Measurements from ENCODE around the gene SNAPC2.
A peak's percentile ranks its signal among the peaks of the same experiment; 100 is the strongest.
"Not testable (repeated sequence)": the region's sequence is repeated elsewhere in the genome, so short reads cannot be mapped to it uniquely, and the experiment has no call there.

The SNAPC2 gene

DNA sequence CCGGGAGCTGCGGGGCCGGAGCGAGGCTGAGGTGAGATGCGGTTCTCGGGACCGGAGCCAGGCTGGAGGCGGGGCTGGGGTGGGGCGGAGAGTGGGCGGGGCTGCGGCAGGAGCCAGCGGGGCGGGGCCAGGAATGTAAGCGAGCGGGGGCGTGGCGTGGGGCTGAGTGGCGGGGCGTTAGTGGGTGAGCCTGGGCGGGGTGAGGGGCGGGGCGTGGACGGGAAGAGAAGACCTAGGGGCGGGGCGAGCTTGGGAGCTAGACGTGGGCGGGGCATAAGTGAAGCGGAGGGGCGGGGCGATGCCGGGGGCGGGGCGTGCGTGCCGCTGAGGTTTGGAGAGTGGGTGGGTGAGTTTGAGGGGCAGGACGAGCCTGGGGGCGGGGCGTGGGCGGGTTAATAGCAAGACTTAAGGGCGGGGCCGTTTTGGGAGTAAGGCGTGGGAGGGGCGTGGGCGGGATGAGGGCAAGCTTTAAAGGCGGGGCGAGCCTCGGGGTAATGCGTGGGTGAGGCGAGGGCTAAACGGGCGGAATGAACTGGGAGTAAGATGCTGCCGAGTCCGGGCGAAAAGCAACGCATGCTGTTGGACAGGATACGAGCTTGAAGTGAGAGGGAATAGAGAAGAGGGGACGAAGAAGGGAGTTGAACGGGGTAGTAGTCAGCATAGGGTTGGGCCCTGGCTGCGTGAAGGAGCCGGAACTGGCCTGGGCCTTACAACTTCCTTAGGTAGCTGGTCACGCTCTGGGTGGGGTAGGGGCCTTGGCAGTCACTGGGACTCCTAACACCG, 572 bp downstream of the SNAPC2 start:
- FAIRE-seq, result peak; percentile 99
- peak; percentile 84 for DNase-seq (ENCODE audit: insufficient read length, low spot score)

DNA sequence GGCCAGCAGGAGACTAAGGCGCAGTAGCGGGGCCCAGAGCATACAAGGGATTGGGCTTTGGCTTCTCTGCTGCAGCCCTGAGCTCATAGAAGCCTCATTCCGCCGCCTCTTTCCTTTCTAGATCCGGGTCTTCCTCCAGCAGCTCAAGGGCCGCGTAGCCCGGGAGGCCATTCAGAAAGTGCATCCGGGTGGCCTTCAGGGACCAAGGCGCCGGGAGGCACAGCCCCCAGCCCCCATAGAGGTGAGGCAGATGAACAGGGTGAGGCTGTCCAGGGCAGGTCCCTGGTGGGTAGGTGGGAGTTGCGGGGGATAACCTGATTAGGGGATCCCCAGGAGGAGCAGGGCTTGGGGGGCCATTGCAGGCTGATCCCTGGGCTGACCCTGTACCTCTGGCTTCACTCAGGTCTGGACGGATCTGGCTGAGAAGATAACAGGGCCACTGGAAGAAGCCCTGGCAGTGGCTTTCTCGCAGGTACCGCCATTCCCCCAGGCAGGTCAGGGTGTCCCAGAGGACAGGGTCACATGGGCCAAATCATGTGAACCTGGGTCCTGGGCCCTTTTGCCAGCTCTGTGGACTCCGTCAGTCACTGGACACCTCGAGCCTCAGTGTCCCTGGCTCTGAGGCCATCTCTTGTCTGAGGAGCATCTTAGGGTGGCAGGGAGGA, 1.3 kb downstream of the SNAPC2 start:
- FAIRE-seq, result no peak
- no peak for DNase-seq (ENCODE audit: insufficient read length, low spot score)

DNA sequence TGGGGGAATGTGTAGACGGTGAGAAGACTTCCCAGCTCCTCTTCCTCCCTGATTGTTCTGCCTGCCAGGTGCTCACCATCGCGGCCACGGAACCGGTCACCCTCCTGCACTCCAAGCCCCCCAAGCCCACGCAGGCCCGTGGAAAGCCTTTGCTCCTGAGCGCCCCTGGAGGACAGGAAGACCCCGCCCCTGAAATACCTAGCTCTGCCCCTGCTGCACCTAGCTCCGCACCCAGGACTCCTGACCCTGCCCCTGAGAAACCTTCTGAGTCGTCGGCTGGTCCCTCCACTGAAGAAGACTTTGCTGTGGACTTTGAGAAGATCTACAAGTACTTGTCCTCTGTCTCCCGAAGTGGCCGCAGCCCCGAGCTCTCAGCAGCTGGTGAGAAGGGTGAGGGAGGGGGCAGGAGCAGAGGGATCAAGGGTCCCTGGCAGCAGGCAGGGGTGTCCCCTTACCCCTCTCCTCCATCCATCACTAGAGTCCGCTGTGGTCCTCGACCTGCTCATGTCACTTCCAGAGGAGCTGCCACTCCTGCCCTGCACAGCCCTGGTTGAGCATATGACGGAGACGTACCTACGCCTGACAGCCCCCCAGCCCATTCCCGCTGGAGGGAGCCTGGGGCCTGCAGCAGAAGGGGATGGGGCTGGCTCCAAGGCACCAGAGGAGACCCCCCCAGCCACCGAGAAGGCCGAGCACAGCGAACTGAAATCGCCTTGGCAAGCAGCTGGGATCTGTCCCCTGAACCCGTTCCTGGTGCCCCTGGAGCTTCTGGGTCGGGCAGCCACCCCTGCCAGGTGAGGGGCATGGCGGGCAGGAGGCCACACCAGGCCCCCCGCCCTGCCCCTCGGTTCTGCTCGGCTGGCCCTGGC, 2.1 kb downstream of the SNAPC2 start:
- DNase-seq (ENCODE audit: insufficient read length, low spot score) (no peak), FAIRE-seq (no peak)

DNA sequence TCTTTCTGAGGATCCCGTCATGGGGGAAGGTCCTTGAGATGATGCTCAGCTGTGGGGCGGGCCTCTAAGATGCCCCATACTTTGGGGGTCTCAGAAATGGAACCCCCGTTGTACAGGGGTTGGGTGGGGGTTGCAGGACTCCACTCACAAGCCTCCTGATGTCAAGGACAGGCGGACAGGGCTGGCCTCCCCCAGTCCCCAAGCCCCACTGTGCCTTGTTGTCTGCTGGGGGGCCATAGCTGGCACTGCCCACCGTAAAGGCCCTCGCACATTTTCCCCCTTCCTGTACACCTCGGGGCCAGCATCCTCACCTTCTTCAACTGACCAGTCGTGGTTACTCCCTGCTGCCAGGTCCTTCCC, 2.7 kb downstream of the SNAPC2 start:
- DNase-seq (ENCODE audit: insufficient read length, low spot score), result no peak
- no peak for FAIRE-seq

DNA sequence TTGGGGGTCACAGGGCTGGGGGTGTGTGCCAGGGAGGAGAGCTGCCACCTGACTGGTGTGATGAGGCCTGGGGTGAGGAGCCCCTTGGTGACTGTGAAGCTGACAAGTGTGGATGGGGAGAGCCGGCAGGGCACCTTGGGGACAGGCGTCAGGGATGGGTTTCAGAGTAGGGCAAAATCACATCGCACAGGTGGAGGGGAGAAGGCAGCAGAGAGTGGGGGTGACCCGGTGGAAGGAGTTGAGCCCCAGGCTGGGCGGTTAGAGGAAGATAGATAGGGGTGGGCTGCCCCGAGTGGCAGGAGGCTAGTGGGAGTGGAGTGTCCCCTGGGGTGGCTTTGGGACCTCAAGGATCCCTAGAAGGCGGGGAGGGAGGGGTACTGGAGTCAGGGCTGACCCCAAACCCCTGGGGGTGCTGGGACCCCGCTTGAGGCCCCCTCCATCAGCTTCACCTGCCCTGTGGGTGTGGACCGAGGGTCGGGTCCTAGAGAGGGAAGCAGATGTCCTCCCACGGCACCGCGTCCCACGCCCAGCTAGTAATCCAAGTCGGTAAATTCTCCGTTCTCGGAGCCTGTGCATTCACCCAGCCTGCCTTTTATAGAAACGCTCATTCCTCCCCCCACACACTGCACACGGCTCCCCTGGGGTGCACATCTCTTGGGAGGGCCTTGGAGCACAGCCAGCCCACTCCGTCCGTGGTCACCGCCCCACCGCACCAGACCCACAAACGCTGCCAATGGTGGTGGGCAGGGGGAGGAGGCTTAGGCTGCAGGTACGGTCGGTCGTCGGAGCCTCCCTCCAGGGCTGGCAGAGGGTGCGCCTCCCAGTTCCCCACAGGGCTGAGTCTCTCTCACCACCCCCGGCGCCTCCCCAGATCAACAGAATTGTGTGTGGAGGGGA, 3.4 kb downstream of the SNAPC2 start:
- FAIRE-seq (no peak), DNase-seq (ENCODE audit: insufficient read length, low spot score) (no peak)

DNA sequence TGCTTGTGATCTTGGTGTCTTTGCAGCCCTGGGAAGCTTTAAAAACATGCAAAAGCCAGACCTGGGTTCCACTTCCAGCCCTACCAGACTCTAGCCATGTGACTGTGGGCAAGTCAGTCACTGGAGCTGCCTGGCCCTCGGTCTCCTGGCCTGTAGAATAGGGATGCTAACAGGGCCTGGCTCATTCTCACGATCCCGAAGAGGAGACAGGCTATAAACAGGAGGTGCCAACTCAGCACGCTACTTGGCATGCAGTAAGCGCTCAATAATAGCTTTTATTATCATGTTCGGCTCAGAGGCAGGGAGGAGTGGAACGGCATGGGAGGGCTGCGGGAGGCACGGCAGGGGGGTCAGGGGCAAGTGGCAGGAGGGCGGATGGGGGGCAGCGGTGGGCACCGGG, 4.1 kb downstream of the SNAPC2 start:
- FAIRE-seq (no peak), DNase-seq (ENCODE audit: insufficient read length, low spot score) (no peak)

DNA sequence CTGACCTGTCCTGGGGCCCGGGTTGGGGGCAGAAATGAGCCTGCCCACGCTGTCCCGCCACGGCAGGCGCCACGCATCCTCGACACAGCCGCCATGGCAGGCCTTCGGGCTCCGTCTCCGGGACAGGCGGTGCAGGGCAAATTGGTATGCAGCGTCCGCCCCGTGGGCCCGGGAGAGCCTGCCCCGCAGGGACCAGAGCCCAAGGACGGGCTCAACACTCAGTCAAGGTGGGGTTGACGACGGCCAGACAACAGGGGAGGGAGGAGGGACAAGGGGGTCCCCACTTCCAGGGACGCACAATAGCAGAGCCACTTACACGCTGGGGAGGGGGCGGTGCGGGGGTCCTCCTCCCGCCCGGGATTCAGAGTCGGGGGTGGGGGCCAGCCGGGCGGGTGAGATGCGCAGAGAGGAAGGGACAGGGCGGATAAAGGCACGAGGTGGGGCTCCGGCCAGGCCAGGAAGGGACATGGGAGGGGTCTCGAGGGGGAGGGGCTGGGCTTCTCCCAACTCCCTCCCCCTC, 4.6 kb downstream of the SNAPC2 start:
- no peak for FAIRE-seq
- DNase-seq (ENCODE audit: insufficient read length, low spot score), result no peak

DNA sequence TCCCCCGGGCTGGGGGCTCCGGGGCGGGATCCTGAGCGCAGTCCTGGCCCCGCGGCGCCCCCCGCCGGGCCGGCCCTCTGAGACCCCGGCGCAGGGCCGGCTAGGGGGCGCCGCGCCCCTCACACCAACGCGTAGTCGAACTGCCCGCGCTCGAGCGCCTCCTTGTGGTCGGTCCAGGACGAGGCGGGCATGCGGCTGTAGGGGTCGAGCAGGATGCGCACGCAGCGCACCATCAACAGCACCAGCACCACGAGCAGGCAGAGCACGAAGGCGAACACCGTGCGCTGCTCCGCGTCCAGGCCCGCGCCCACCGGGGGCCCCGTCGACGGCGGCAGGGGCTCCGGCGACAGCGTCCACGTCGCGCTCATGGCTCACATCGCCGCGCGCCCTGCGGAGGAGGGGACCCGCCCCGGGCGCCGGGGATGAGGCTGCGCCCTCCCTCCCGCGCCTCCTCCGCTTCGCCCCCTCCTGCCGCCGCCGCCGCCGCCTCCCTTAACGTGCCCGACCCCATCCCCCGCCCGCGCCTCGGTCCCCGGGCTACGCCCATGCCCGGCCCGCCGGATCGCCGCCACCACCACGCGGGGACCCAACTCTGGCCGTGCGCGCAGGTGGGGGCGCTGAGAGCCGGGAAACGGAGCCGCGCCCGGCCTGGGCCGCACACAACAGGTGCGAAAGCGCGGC, 5.2 kb downstream of the SNAPC2 start:
- peak; percentile 56 for FAIRE-seq
- DNase-seq (ENCODE audit: insufficient read length, low spot score), result peak; percentile 95

DNA sequence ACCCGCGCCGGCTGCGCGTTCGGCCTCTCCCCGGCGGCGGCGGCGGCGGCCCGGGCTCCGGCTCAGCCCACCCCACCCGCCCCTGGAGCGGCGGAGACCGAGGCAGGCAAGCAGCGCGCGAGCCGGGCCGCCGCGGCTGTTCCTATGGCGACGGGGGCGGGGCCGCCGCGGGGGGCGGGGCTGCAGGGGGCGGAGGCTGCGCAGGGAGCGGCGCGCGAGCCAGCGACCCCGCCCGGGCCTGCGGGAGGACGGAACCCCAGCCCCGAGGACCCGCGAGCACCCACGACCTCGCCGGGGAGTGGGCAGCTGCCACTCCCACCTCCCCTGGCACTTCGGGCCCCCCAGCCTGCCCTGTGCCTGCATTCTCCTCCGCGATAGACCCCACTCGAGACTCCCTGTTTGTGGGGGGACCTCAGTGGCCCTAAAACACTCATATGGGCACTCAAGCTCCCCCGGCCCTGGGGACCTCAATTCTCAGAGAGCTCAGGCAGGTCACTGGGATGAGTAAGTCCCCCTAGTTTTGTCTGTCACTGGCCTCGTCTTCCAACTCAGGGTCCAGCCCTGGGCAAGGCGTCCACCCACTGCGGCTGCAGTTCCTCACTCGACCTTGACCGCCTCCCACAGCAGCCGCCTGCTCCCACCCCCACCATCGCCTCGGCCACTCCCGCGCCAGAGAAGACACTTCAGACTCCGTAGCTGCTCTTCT, 6.0 kb downstream of the SNAPC2 start, which contains the start of gene CTXN1:
Gene CTXN1 (minus strand): TSS at position 115 of the 706 bp plus-strand sequence. CDS start 597 bp downstream, outside the sequence.
- no peak for FAIRE-seq
- peak; percentile 87 for DNase-seq (ENCODE audit: insufficient read length, low spot score)

DNA sequence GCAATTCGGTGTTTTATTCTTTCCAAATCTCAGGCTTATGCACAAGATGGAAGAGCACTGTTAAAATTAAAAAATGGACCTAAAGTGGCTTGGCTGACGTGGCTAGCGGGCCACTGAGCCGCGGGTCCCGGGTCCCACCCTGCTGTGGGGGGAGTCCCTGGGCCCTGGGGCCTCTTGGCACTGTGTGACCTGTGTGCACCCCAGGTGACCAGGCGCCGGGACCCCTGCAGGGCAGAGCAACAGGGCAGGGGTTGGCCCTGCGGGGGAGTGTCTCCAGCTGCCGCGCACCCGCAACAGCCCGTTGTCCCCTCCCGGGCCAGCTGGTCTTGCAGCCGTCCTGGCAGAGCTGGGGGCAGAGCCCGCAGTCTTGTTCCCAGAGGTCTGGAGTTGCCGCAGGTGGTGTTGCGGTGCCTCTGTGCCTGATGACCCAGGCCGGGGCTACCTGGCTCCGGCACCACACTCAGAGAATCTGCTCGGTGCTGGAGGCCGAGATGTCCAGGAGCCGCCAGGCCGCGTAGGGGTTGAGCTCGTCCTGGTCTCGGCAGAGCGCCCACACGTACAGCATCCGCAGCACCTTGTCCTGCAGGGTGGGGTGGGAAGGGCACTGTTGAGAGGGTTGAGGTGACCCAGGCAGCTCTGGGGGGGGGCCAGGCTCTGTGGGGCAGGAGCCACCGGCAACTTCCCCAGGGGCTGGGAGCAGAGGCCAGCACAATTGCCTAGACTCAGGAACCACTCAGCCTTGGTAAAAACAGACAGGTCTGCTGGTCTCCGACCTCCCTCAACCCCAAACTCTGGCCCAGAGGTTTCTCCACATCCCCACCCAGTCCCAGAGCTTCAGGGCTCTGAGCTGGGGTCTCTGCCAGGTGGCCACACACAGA, 6.8 kb downstream of the SNAPC2 start:
- DNase-seq (ENCODE audit: insufficient read length, low spot score) (no peak), FAIRE-seq (no peak)

DNA sequence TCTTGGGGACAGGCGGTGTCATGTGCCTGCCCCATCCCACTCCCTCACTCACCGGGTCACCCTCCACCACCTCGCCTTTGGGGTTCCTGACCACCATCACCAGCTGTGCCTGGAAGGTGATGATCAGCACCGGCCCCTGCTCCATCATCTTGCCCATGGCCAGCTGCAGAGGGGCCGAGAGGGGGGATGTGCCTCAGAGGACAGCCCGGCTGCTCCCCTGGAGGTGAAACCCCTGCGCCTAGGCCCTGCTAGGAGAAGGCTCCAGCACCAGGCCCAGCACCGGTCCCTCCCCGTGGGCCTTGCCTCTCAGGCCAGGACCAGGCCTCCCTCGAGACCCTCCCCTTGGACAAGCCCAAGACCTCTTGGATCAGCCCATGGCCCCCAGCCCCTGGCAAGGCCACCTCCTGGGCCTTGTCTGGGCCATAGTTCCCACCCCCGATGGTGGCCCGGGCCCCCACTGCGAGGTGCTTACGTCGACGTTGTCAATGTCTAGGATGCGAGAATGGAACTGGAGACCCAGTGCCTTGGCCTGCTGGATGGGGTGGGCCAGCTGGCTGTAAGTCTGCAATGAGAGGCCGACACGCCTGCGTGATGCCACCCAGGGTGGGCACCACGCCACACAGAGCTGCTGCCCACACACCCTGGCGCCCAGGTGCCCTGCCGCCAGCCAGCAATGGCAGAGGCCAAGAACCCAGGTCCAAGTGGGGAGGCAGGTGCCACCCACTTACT, 7.6 kb downstream of the SNAPC2 start:
- FAIRE-seq (no peak), DNase-seq (ENCODE audit: insufficient read length, low spot score) (no peak)

DNA sequence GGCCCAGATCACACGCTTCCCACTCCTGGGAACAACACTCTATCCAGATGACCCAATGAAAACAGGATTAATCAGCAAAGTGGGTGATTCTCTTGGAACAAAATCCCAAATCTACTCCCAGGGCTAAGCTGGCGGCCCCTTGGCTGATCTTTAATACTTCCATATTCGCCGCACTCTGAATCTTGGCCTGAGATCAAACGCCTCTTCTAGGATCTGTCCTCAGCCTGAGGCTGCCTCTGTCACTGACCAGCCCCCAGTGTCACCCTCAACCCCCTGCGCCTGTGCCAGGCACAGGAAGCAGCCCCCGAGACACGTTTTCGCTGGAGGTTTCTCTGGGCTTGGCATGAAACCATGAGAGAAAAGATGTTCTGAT, 8.2 kb downstream of the SNAPC2 start:
- no peak for FAIRE-seq

DNA sequence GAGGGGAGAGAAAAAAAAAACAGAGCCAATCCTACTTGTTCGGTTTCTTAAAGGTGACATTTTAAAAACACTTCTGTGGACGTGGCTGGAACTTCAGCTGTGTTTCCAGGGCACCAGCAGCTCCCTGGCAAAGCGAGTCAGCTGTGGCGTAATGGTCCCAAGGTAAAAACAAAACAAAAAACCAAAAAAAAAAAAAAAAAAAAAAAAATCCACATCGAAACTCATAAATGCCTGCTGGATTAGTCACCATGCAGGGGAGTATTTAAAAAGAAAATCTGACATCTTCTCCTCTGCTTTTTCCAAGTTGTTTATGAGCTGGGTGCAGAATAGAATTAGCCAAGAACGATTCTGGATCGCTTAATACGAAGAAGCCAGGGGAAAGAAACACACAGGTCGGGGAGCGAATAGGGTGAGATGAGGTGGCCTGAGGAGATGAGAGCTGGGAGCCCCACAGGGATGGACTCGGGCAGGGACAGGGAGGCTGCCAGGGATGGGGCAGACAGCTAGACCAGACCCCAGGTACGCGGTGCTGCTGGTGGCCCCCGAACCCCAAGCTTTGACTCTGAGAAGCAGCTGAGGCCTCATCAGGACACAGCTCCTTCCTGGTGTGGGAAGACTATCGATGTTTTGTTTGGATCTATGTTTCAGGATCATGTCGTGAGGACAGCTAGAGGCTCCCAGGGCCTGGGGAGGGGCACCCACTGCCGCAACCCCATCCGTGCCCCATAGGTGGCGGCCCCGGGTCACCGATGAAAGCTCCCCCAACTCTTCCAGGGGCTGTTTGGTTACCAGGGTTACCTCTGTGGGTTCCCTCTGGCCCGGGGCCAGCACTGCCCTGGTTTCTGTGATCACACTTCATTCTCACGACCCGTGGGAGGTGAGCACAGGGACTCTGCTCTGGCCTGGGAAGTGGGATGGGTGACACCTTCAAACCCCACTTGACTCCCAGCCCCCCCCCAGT, 8.9 kb downstream of the SNAPC2 start:
- DNase-seq (ENCODE audit: insufficient read length, low spot score) (peak; percentile 69), FAIRE-seq (no peak)

More for the DNA sequence above, 8.2 kb downstream of the SNAPC2 start:
- DNase-seq (ENCODE audit: insufficient read length, low spot score), result no peak

DNA sequence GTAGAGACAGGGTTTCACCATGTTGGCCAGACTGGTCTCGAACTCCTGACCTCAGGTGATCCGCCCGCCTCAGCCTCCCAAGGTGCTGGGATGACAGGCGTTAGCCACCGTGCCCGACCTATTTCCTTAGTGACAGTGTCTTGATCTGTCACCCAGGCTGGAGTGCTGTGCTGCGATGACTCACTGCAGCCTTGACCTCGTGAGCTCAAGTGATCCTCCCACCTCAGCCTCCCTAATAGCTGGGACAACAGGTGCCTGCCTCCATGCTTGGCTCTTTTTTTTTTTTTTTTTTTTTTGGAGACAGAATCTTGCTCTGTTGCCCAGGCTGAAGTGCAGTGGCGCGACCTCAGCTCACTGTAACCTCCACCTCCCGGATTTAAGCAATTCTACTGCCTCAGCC, 9.9 kb downstream of the SNAPC2 start:
- not testable (repeated sequence) for DNase-seq (ENCODE audit: insufficient read length, low spot score); FAIRE-seq

DNA sequence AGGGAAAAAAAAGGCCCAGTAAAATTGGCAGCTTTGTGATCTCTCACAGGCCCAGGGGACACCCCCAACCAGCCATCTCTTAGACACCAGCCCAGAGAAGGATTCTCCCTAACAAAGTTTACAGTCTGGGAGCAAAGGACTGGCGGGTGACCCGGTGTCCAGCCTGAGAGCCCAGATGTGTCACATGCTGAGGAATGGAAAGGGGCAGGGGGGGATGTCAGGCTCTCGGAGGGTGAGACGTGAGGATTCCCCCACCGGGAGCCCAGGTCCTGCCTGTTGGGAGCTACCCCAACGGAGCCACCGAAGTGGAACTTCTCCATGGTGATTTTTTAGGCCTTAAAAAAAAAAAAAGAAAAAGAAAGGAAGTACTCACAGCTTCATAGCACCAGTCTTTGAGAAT, 10.6 kb downstream of the SNAPC2 start:
- DNase-seq (ENCODE audit: insufficient read length, low spot score) (no peak), FAIRE-seq (no peak)

All from GM19239 (cell line).